Activated CD4-positive, alpha-beta T cell treated with anti-CD3 and anti-CD28 coated beads, Interleukin-2, amount 50 U/mL, for 4 hours (primary cell): Measurements from ENCODE around the gene SLC9C2.
"Not testable (repeated sequence)": the region's sequence is repeated elsewhere in the genome, so short reads cannot be mapped to it uniquely, and the experiment has no call there.

ENCODE experiments used
- DNase-seq, 2 experiments: peaks; one replicate each; pipeline ENCODE4 v3.0.0-alpha.2; 2020

The SLC9C2 gene

GRCh38 chr1:173478094-173478674 is 124.7 kb downstream of the SLC9C2 start:
- DNase-seq = no peak

- peak; percentile 79 to 80 for DNase-seq
Measured at GRCh38 chr1:173477286-173478093, 125.4 kb downstream of the SLC9C2 start, which contains the start of gene PRDX6. TSS of gene PRDX6 (plus strand) at chr1:173477335. CDS start at chr1:173477398, 63 bp downstream.

GRCh38 chr1:173476665-173477285 is 126.1 kb downstream of the SLC9C2 start:
- DNase-seq = peak; percentile 44 to 48

- no peak for DNase-seq
Measured at GRCh38 chr1:173476197-173476664, 126.6 kb downstream of the SLC9C2 start.

- DNase-seq = no peak
Measured at GRCh38 chr1:173475564-173476196, 127.2 kb downstream of the SLC9C2 start.

- not testable (repeated sequence) for DNase-seq
Measured at GRCh38 chr1:173474780-173475421, 128.0 kb downstream of the SLC9C2 start.

- no peak for DNase-seq
Measured at GRCh38 chr1:173474097-173474779, 128.6 kb downstream of the SLC9C2 start.

GRCh38 chr1:173473599-173474011 is 129.3 kb downstream of the SLC9C2 start:
- no peak for DNase-seq

GRCh38 chr1:173470608-173471007 is 132.3 kb downstream of the SLC9C2 start:
- DNase-seq = no peak

- DNase-seq = no peak
Measured at GRCh38 chr1:173469656-173470055, 133.2 kb downstream of the SLC9C2 start.

- DNase-seq = no peak
Measured at GRCh38 chr1:173467426-173467825, 135.4 kb downstream of the SLC9C2 start.

- DNase-seq = not testable (repeated sequence)
Measured at GRCh38 chr1:173464185-173464584, 138.7 kb downstream of the SLC9C2 start.

- not testable (repeated sequence) for DNase-seq
Measured at GRCh38 chr1:173462666-173463065, 140.2 kb downstream of the SLC9C2 start.

- DNase-seq = no peak
Measured at GRCh38 chr1:173459885-173460284, 143.0 kb downstream of the SLC9C2 start.

- no peak for DNase-seq
Measured at GRCh38 chr1:173454966-173455524, 147.8 kb downstream of the SLC9C2 start.

GRCh38 chr1:173453982-173454381 is 148.9 kb downstream of the SLC9C2 start:
- DNase-seq = no peak

- DNase-seq = no peak
Measured at GRCh38 chr1:173451981-173452380, 150.9 kb downstream of the SLC9C2 start.
